ENCODE measurements around the gene PREX1.

The PREX1 gene

GRCh38 chr20:48649104-48649626 lies 178.6 kb downstream of the PREX1 start:
- DNase-seq = no peak

GRCh38 chr20:48648482-48649051 lies 179.2 kb downstream of the PREX1 start:
- DNase-seq = no peak

GRCh38 chr20:48647858-48648257 lies 179.9 kb downstream of the PREX1 start:
- no peak for DNase-seq

GRCh38 chr20:48645666-48646065 lies 182.1 kb downstream of the PREX1 start:
- no peak for DNase-seq

- DNase-seq = no peak
Measured at GRCh38 chr20:48644286-48644828, 183.4 kb downstream of the PREX1 start.

GRCh38 chr20:48642105-48642880 lies 185.5 kb downstream of the PREX1 start:
- no peak for DNase-seq

- DNase-seq = no peak
Measured at GRCh38 chr20:48640871-48641270, 186.9 kb downstream of the PREX1 start.

GRCh38 chr20:48639899-48640298 lies 187.9 kb downstream of the PREX1 start:
- DNase-seq = no peak

GRCh38 chr20:48638546-48638945 lies 189.3 kb downstream of the PREX1 start:
- DNase-seq = no peak

- DNase-seq = no peak
Measured at GRCh38 chr20:48637461-48637860, 190.3 kb downstream of the PREX1 start.

- no peak for DNase-seq
Measured at GRCh38 chr20:48636301-48636700, 191.5 kb downstream of the PREX1 start.

GRCh38 chr20:48635791-48636267 lies 192.0 kb downstream of the PREX1 start:
- DNase-seq = peak; percentile 83

- no peak for DNase-seq
Measured at GRCh38 chr20:48635361-48635760, 192.4 kb downstream of the PREX1 start.

- no peak for DNase-seq
Measured at GRCh38 chr20:48634641-48635040, 193.2 kb downstream of the PREX1 start.

- no peak for DNase-seq
Measured at GRCh38 chr20:48633620-48634257, 194.1 kb downstream of the PREX1 start.

- no peak for DNase-seq
Measured at GRCh38 chr20:48632825-48633619, 194.8 kb downstream of the PREX1 start.

- DNase-seq = no peak
Measured at GRCh38 chr20:48632017-48632824, 195.6 kb downstream of the PREX1 start.

GRCh38 chr20:48631114-48632016 lies 196.4 kb downstream of the PREX1 start:
- no peak for DNase-seq

GRCh38 chr20:48630342-48631075 lies 197.3 kb downstream of the PREX1 start:
- DNase-seq = no peak

GRCh38 chr20:48629960-48630315 lies 197.9 kb downstream of the PREX1 start:
- DNase-seq = no peak

All from retina (tissue), 1 donor.